AG04450 (cell line): ENCODE results near the gene MYO9B. TPM values are rescaled to one million over a fixed set of nuclear protein-coding genes. Genes with fewer than 3 reads are reported as not detected.

Source experiments
- CTCF ChIA-PET: fragments of 300-600, 350-600 bp; formaldehyde crosslinking; extraction: SDS; loops from one replicate; lab custom pipeline; 2022; ENCODE audit warnings: antibody characterized with exemption, inconsistent platforms; lab: Charles Lee
- POLR2A ChIA-PET: fragments of 350-600 bp; formaldehyde crosslinking; extraction: SDS; loops from one replicate; lab custom pipeline; 2021; ENCODE audit warnings: antibody characterized with exemption, inconsistent platforms; lab: Yijun Ruan, JAX
- DNase-seq: peaks from one replicate; pipeline ENCODE4 v3.0.0-alpha.2; 2011; ENCODE audit warnings: low read depth, low spot score
- H3K27ac ChIP-seq: one replicate; pipeline ENCODE4 v1.5.1; 2012; ENCODE audit warnings: low read depth, low read length, control low read depth
- H3K27me3 ChIP-seq: one replicate; pipeline ENCODE4 v1.6.0; 2012; ENCODE audit warnings: low read length; ENCODE audit not compliant: control insufficient read depth, insufficient read depth
- H3K4me3 ChIP-seq: 2 replicates; pipeline ENCODE4 v1.5.1; 2011; ENCODE audit warnings: mild to moderate bottlenecking, low read depth, low read length, control low read depth
- H3K9me3 ChIP-seq: 2 replicates; pipeline ENCODE4 v1.5.1; 2012; ENCODE audit warnings: low read length; ENCODE audit not compliant: control insufficient read depth, insufficient read depth
- CTCF ChIP-seq: IDR thresholded peaks from 2 replicates; pipeline ENCODE4 v1.5.1; 2011; ENCODE audit warnings: low read depth, low read length, control low read depth, inconsistent platforms
- polyA plus RNA-seq: library from polyadenylated mRNA; depleted of rRNA; stranded (reverse); fragments of >200 nt; gene quantifications from 2 replicates; pipeline ENCODE4 v1.2.3, GENCODE V29; 2011

Gene MYO9B
- polyA plus RNA-seq, 1 experiment: 34.5 TPM

GRCh38 chr19:17112271-17112670, 36.7 kb downstream of the MYO9B start:
- ChIA-PET CTCF (no interaction called here), POLR2A (no interaction called here)
- Histone ChIP-seq H3K4me3 (no peak overlapping the region), H3K27ac (no peak overlapping the region), H3K9me3 (no peaks in the 10 kb centered on the region), H3K27me3 (no peaks in the 10 kb centered on the region)
- no peak for TF ChIP-seq CTCF
- no peak for DNase-seq

- Histone ChIP-seq H3K4me3 (no peak overlapping the region), H3K27me3 (no peaks in the 10 kb centered on the region), H3K9me3 (no peaks in the 10 kb centered on the region), H3K27ac (no peak overlapping the region)
- no peak for TF ChIP-seq CTCF
- DNase-seq: no peak
- CTCF ChIA-PET: no interaction called here
- POLR2A ChIA-PET: no interaction called here
Measured at GRCh38 chr19:17112700-17113099, 37.1 kb downstream of the MYO9B start.

GRCh38 chr19:17113127-17113785, 37.7 kb downstream of the MYO9B start:
- H3K27me3 ChIP-seq: no peaks in the 10 kb centered on the region
- no peak overlapping the region for H3K4me3 ChIP-seq
- POLR2A ChIA-PET: interaction anchor here (0.6 kb wide), 1 partner anchor 179 kb away, joined by 11 read pairs; no protein-coding TSS in a partner anchor
- no peaks in the 10 kb centered on the region for H3K9me3 ChIP-seq
- CTCF ChIA-PET: no interaction called here
- no peak for DNase-seq
- TF ChIP-seq CTCF: no peak
- H3K27ac ChIP-seq: no peak overlapping the region

GRCh38 chr19:17114414-17114831, 38.8 kb downstream of the MYO9B start:
- POLR2A ChIA-PET: no interaction called here
- no peak overlapping the region for H3K4me3 ChIP-seq
- H3K27ac ChIP-seq: no peak overlapping the region
- no peaks in the 10 kb centered on the region for H3K27me3 ChIP-seq
- no peak for DNase-seq
- no peak for TF ChIP-seq CTCF
- H3K9me3 ChIP-seq: no peaks in the 10 kb centered on the region
- CTCF ChIA-PET: no interaction called here

- DNase-seq: no peak
- Histone ChIP-seq H3K4me3 (no peak overlapping the region), H3K27me3 (no peaks in the 10 kb centered on the region), H3K9me3 (no peaks in the 10 kb centered on the region), H3K27ac (no peak overlapping the region)
- POLR2A ChIA-PET: interaction anchor here (0.6 kb wide), 1 partner anchor 20 kb away, joined by 4 read pairs; no protein-coding TSS in a partner anchor
- CTCF ChIA-PET: no interaction called here
- TF ChIP-seq CTCF: no peak
Measured at GRCh38 chr19:17116996-17117702, 41.6 kb downstream of the MYO9B start.
